CD4-positive, alpha-beta T cell treated with Interleukin-21 for 1 hour (primary cell): ENCODE measurements around the gene HIPK3.
A peak's percentile ranks its signal among the peaks of the same experiment; 100 is the strongest.
"Not testable (repeated sequence)": the region's sequence is repeated elsewhere in the genome, so short reads cannot be mapped to it uniquely, and the experiment has no call there.

Experiments used
- DNase-seq: peaks from one replicate; pipeline ENCODE4 v3.0.0-alpha.2; 2020

HIPK3 gene

DNA sequence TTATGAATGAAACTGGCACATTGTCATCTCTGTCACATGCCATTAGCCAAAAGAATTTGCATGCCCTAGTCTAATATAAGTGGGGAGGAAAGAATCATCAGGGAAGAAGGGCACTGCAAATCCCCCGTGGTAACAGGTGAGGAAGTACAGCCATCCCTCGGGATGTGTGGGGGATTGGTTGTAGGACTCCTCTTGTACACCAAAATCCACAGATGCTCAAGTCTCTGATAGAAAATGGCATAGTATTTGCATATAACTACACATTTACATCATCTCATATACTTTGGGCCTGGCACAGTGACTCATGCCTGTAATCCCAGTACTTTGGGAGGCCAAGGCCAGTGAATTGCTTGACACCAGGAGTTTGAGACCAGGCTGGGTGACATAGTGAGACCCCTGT, 109.7 kb downstream of the HIPK3 start:
- no peak for DNase-seq

DNA sequence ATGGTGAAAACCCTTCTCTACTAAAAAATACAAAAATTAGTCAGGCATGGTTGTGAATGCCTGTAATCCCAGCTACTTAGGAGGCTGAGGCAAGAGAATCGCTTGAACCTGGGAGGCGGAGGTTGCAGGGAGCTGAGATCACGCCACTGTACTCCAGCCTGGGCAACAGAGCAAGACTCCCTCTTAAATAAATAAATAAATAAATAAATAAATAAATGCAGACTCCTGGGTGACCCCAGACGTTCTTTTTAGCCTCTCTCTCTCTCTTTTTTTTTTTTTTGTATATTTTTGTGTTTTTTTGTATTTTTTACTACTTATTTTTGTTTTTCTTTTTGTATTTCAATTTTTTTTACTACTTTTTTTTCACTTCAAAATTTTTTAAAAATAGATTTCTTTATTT, 111.3 kb downstream of the HIPK3 start:
- not testable (repeated sequence) for DNase-seq

DNA sequence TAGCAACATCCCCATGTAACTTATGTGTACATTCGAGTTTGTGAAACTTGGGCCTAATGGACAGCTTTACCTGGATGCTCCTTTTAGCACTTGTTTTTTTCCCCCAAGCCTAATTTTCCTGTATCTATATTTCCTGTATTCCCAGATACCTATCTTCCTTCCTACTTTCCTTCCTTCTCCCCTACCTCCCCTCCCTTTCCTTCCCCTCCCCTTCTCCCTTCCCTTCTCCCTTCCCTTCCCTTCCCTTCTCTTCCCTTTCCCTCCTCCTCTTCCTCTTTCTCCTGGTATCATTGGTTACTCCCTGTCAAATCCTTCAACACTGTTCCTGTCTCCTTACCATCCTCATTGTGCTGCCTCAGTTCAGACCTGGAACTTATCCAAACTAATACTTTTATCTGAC, 111.8 kb downstream of the HIPK3 start:
- no peak for DNase-seq

DNA sequence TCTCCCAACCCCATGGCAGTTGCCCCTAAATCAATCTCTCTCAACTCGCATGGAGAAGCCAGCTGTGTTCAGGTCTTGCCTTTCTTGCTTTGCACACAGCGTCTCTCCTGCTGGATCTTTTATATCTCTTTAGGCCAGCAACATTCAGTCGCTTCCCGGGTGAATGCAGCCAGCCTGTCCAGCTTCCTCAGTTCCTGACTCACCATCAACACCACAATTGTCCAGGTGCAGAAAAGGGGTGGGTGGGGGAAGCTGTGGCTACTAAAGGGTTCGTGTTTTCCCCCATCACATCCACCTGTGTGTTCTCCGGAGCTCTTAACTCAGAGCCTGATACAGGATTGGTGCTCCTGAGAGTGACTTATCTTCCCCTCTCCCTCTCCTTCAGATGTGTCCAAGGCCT, 116.5 kb downstream of the HIPK3 start:
- no peak for DNase-seq

GRCh38 chr11:33375236-33375635, 118.1 kb downstream of the HIPK3 start:
- no peak for DNase-seq

GRCh38 chr11:33375688-33376311, 118.6 kb downstream of the HIPK3 start, which contains the start of gene KIAA1549L:
KIAA1549L (plus strand) TSS chr11:33376108.
- DNase-seq = no peak

DNA sequence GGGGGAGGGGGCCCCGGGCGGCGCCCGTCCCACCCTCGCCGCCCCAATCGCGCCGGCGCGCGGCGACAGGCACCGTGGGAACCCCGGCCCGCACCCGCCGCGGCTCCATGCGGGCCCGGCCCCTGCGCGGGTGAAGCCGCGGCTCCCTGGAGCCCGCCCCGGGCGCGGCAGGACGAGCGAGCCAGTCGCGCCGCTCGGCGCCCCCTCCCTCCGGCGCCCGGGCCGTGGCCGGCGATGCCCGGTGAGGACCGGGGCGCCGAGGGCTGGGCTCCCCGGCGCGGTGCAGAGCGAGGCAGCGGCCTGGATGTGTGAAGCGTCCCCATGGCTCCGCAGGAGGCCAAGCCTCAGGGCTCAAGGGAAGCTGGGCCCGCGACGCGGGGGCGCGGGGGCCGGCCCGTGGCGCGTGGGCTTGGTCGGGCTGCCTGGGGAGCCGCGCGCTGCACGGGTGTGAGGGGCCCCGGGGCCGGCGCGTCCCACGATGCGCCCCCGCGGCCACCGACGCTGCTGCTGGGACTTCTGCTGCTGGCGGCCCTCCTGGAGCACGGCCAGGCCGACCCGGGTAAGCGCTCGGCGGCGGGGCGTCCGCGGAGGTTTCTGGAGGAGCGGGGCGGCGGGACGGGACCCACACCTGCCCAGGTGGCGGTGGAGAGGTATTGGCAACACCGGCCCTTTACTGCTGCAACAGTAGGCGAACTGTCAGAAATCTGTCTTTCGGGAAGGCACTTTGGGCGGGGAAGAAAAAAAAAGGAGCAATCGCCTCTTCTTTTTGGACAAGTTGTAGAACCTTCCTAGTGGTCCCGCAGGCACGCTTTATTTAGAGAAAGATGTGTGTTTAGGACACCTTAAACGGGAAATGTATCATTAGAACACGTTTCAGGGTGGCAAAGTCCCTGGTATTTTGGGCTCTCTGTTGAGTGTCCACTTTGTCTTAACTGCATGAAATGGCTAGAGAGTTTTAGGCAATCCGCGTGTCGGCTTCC, 119.4 kb downstream of the HIPK3 start:
- DNase-seq = no peak

GRCh38 chr11:33377412-33378370, 120.5 kb downstream of the HIPK3 start:
- DNase-seq = no peak

GRCh38 chr11:33379947-33380346, 122.8 kb downstream of the HIPK3 start:
- DNase-seq = no peak

- DNase-seq = no peak
These were observed 126.1 kb downstream of the HIPK3 start for GRCh38 chr11:33383075-33383919.

- no peak for DNase-seq
These were observed 126.7 kb downstream of the HIPK3 start for GRCh38 chr11:33383920-33384209.

DNA sequence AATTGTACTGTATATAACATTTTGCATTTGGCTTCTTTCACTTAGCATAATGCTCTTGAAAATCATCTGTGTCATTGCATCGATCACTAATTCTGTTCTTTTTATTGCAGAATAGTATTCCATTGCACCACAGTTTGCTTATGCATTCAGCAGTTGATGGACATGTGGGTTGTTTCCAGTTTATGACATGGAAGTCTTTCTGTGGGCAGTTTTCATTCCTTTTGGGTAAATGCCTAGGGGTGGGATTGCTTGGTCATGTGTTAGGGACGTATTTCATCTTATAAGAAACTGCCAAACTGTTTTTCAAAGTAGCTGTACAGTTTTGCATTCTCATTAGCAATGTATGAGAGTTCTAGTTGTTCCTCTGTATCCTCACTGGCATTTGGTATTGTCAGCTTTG, 127.0 kb downstream of the HIPK3 start:
- DNase-seq = no peak

GRCh38 chr11:33387581-33387980, 130.4 kb downstream of the HIPK3 start:
- no peak for DNase-seq

GRCh38 chr11:33387996-33388395, 130.8 kb downstream of the HIPK3 start:
- DNase-seq = peak; percentile 8

- DNase-seq = no peak
These were observed 131.8 kb downstream of the HIPK3 start for GRCh38 chr11:33388793-33389525.

GRCh38 chr11:33389635-33390034, 132.5 kb downstream of the HIPK3 start:
- no peak for DNase-seq

DNA sequence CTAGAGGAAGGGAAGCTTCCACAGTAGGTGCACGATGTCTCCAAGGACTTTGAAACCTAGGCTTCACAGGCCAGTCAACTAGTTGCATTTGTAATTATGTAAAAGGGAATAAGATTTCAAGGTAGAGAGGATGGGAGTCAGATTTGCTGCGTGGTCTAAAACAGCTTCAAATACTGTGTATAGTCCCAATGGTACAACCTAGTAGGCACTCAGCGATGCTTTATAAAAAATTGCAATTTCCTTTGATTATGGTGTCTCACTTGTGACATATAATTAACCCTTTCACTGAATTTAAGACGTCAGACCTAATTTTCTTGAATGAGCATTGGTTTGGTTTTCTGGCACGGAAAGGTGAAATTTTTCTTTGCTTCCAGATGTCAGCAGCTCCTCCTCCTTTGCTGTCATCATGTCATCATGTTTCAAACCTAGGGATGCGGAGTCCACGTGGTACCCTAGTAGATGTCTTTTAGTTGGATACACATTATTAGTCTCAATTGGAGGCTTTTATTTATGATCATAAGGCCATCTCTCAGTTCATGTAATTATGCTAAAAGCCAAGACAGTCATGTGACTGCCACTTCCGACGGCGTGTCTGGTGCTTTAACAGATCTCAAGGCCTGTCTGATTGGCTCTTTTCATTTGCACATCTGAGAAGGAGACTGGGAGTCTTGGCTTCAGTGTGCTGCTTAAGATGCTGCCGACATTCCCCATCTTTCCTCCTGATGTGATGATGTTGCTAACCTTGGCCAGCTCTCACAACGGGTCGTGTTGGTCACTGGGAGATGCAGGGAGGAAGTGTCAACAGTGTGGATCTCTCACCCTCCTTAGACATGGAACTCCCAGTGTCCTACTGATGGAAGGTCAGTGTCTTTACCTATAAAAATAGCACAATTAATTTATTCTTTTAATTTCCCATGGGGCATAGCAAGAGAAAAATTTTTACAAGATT, 134.0 kb downstream of the HIPK3 start:
- no peak for DNase-seq

DNA sequence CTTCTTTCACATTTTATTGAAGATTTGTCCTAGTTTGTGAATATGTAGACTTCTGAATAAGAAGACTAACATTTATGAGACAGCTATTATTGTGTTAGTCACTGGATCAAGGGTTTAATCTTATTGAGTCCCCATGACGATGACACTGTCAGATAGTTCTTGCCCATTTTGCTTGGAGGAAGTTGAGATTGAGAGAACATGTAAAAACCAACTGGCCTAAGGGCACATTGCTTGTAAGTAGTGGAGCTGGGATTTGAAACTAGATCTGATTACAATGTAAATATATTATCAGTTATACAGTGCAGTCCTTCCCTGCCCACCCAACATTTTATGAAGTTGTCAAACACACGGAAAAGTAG, 134.7 kb downstream of the HIPK3 start:
- DNase-seq = no peak

- DNase-seq = no peak
These were observed 137.4 kb downstream of the HIPK3 start for GRCh38 chr11:33394431-33395109.

- DNase-seq = no peak
These were observed 139.2 kb downstream of the HIPK3 start for GRCh38 chr11:33396361-33396760.
